MCF 10A (cell line): ENCODE results near the gene GTF2IRD1. TPM values are rescaled to one million over a fixed set of nuclear protein-coding genes. Genes with fewer than 3 reads are reported as not detected.
A peak's percentile ranks its signal among the peaks of the same experiment; 100 is the strongest.

Source experiments
- BruUV-seq: library from RNA; stranded (reverse); fragments of 400-500 nt; replicated peaks from 2 replicates; lab custom pipeline; 2021; lab: Mats Ljungman, UMichigan
- CTCF ChIA-PET: fragments of 300-600 bp; sonication (Branson Sonifier 250); formaldehyde crosslinking; extraction: SDS; loops from one replicate; lab custom pipeline; 2021; ENCODE audit warnings: antibody characterized with exemption, inconsistent platforms; lab: Yijun Ruan, JAX
- POLR2A ChIA-PET: fragments of 300-600, 350-650 bp; sonication (Branson Sonifier 250); formaldehyde crosslinking; extraction: SDS; loops from one replicate; lab custom pipeline; 2020; ENCODE audit warnings: antibody characterized with exemption, inconsistent platforms; lab: Yijun Ruan, JAX
- DNase-seq: peaks from one replicate; pipeline ENCODE4 v3.0.0-alpha.2; 2018; ENCODE audit not compliant: unreplicated experiment
- H3K27ac Mint-ChIP-seq: one replicate; pipeline ENCODE4 v1.8.0; 2022; ENCODE audit warnings: mild to moderate bottlenecking, low read depth, mixed read lengths; ENCODE audit not compliant: unreplicated experiment
- H3K27me3 Mint-ChIP-seq: one replicate; pipeline ENCODE4 v1.8.0; 2022; ENCODE audit warnings: mixed read lengths; ENCODE audit not compliant: insufficient read depth, unreplicated experiment
- H3K36me3 Mint-ChIP-seq: one replicate; pipeline ENCODE4 v1.8.0; 2022; ENCODE audit warnings: mild to moderate bottlenecking, moderate library complexity, mixed read lengths; ENCODE audit not compliant: insufficient read depth, unreplicated experiment
- H3K4me1 Mint-ChIP-seq: one replicate; pipeline ENCODE4 v1.8.0; 2022; ENCODE audit warnings: mixed read lengths; ENCODE audit not compliant: insufficient read depth, unreplicated experiment
- H3K4me3 Mint-ChIP-seq: one replicate; pipeline ENCODE4 v1.8.0; 2022; ENCODE audit warnings: mild to moderate bottlenecking, moderate library complexity, mixed read lengths; ENCODE audit not compliant: unreplicated experiment
- H3K9me3 Mint-ChIP-seq: one replicate; pipeline ENCODE4 v1.8.0; 2022; ENCODE audit warnings: mixed read lengths; ENCODE audit not compliant: unreplicated experiment
- CTCF ChIP-seq: fragments of 200-600 bp; IDR thresholded peaks from one replicate; pipeline ENCODE4 v1.8.0; 2022; ENCODE audit warnings: antibody characterized with exemption, mild to moderate bottlenecking; ENCODE audit not compliant: unreplicated experiment
- intact Hi-C: fragments of 100-400 bp; cut with micrococcal nuclease; formaldehyde crosslinking; loops from 2 replicates; pipeline ENCODE4 v1.14.1; 2022
- total RNA-seq: library from RNA; stranded (reverse); gene quantifications from 2 replicates; pipeline ENCODE4 v1.2.3, GENCODE V29; 2022

GTF2IRD1 gene
- total RNA-seq, 1 experiment from 2014 or later, result 77.6 TPM

GRCh38 chr7:74474271-74474865 lies 20.7 kb downstream of the GTF2IRD1 start:
- intact Hi-C loops, result no loop called here
- ChIA-PET POLR2A (interaction anchor here (1.0 kb wide), 1 partner anchor 12 kb away, joined by 3 read pairs; no protein-coding TSS in a partner anchor), CTCF (interaction anchor here (0.5 to 0.6 kb wide), 2 partner anchors 9 to 73 kb away, joined by 3 to 4 read pairs; no protein-coding TSS in a partner anchor)
- Mint-ChIP-seq H3K4me3 (no peak overlapping the region), H3K36me3 (peaks cover 16% of the 10 kb centered on the region), H3K27me3 (no peaks in the 10 kb centered on the region), H3K9me3 (no peaks in the 10 kb centered on the region), H3K4me1 (peaks cover 50% of the 10 kb centered on the region), H3K27ac (peak overlapping the region; percentile 98)
- no TSS peak for BruUV-seq
- no peak for TF ChIP-seq CTCF
- DNase-seq, result no peak

- ChIA-PET CTCF (interaction anchor here (1.0 kb wide), 1 partner anchor 26 kb away, joined by 4 read pairs; no protein-coding TSS in a partner anchor), POLR2A (interaction anchor here (1.0 kb wide), 1 partner anchor 13 kb away, joined by 3 read pairs; no protein-coding TSS in a partner anchor)
- Mint-ChIP-seq H3K9me3 (no peaks in the 10 kb centered on the region), H3K27ac (peak overlapping the region; percentile 98), H3K36me3 (peaks cover 16% of the 10 kb centered on the region), H3K27me3 (no peaks in the 10 kb centered on the region), H3K4me3 (no peak overlapping the region), H3K4me1 (peaks cover 59% of the 10 kb centered on the region)
- intact Hi-C loops, result loop anchor here (5.0 kb wide), 1 partner anchor 182 kb away; the partner anchor contains the start of gene GTF2I
- peak; percentile 18 for DNase-seq
- no peak for TF ChIP-seq CTCF
- no TSS peak for BruUV-seq
Measured at GRCh38 chr7:74475243-74475986, 21.7 kb downstream of the GTF2IRD1 start.

- TF ChIP-seq CTCF, result no peak
- Mint-ChIP-seq H3K9me3 (no peaks in the 10 kb centered on the region), H3K27me3 (no peaks in the 10 kb centered on the region), H3K27ac (peak overlapping the region; percentile 98), H3K4me3 (no peak overlapping the region), H3K36me3 (peaks cover 16% of the 10 kb centered on the region), H3K4me1 (peaks cover 59% of the 10 kb centered on the region)
- CTCF ChIA-PET, result interaction anchor here (1.0 to 1.2 kb wide), 2 partner anchors 25 to 58 kb away, joined by 4 to 7 read pairs; no protein-coding TSS in a partner anchor
- no TSS peak for BruUV-seq
- DNase-seq, result no peak
- POLR2A ChIA-PET, result interaction anchor here (1.4 to 7.9 kb wide), 2 partner anchors 22 to 26 kb away, joined by 5 to 101 read pairs; partner anchors contain the start of gene GTF2IRD1
- intact Hi-C loops, result loop anchor here (5.0 kb wide), 1 partner anchor 181 kb away; the partner anchor contains the start of gene GTF2I
Measured at GRCh38 chr7:74475987-74476350, 22.3 kb downstream of the GTF2IRD1 start.

- H3K4me1 Mint-ChIP-seq, result peaks cover 59% of the 10 kb centered on the region
- H3K36me3 Mint-ChIP-seq, result peaks cover 16% of the 10 kb centered on the region
- ChIA-PET POLR2A (interaction anchor here (0.6 to 7.9 kb wide), 5 partner anchors 23 to 302 kb away, joined by 3 to 101 read pairs (median 5); partner anchors contain the start of gene GTF2IRD1), CTCF (interaction anchor here (0.6 to 1.2 kb wide), 3 partner anchors 24 to 272 kb away, joined by 3 to 7 read pairs (median 3); no protein-coding TSS in a partner anchor)
- H3K27ac Mint-ChIP-seq, result peak overlapping the region; percentile 98
- no peak for TF ChIP-seq CTCF
- peak overlapping the region; percentile 66 for H3K4me3 Mint-ChIP-seq
- intact Hi-C loops, result loop anchor here (5.0 kb wide), 1 partner anchor 181 kb away; the partner anchor contains the start of gene GTF2I
- BruUV-seq, result no TSS peak
- H3K9me3 Mint-ChIP-seq, result no peaks in the 10 kb centered on the region
- no peaks in the 10 kb centered on the region for H3K27me3 Mint-ChIP-seq
- DNase-seq, result peak; percentile 77
Measured at GRCh38 chr7:74476626-74477025, 22.9 kb downstream of the GTF2IRD1 start.
